ENCODE data around the gene NHLH1.

The NHLH1 gene

GRCh38 chr1:160338580-160338979, 28.3 kb upstream of the NHLH1 start:
- Histone ChIP-seq H2AFZ (ENCODE audit: low read depth, low read length, severe bottlenecking) (no peak overlapping the region), H3K4me2 (ENCODE audit: low read depth, low read length, poor library complexity, severe bottlenecking) (no peak overlapping the region), H3K27me3 (ENCODE audit: low read length) (no peaks in the 10 kb centered on the region), H3K36me3 (ENCODE audit: low read length) (peaks cover 42% of the 10 kb centered on the region; the same call in 1 of the 2 replicates), H3K27ac (ENCODE audit: low read depth, low read length) (no peak overlapping the region), H3K9me3 (ENCODE audit: insufficient read depth, low read length) (no peaks in the 10 kb centered on the region), H3F3A (ENCODE audit: insufficient read depth) (no peaks in the 10 kb centered on the region), H3K9ac (ENCODE audit: low read length) (no peak overlapping the region), H3K4me3 (ENCODE audit: insufficient read depth, low read length, poor library complexity, severe bottlenecking) (no peak overlapping the region), H4K20me1 (ENCODE audit: low read depth, low read length) (no peaks in the 10 kb centered on the region), H3K79me2 (ENCODE audit: insufficient read depth, low read length) (peaks cover 43% of the 10 kb centered on the region), H3K9me2 (replicated peaks; ENCODE audit: insufficient read depth, low read length) (no peaks in the 10 kb centered on the region)
- TF ChIP-seq, protein P1, sequence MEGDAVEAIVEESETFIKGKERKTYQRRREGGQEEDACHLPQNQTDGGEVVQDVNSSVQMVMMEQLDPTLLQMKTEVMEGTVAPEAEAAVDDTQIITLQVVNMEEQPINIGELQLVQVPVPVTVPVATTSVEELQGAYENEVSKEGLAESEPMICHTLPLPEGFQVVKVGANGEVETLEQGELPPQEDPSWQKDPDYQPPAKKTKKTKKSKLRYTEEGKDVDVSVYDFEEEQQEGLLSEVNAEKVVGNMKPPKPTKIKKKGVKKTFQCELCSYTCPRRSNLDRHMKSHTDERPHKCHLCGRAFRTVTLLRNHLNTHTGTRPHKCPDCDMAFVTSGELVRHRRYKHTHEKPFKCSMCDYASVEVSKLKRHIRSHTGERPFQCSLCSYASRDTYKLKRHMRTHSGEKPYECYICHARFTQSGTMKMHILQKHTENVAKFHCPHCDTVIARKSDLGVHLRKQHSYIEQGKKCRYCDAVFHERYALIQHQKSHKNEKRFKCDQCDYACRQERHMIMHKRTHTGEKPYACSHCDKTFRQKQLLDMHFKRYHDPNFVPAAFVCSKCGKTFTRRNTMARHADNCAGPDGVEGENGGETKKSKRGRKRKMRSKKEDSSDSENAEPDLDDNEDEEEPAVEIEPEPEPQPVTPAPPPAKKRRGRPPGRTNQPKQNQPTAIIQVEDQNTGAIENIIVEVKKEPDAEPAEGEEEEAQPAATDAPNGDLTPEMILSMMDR (IDR thresholded peaks at IDR 0.05; ENCODE audit: insufficient read depth, low read length, poor library complexity, severe bottlenecking) = no peak
- no peak for TF ChIP-seq EZH2phosphoT487 (conservative IDR thresholded peaks at IDR 0.05; ENCODE audit: low read length)

DNA sequence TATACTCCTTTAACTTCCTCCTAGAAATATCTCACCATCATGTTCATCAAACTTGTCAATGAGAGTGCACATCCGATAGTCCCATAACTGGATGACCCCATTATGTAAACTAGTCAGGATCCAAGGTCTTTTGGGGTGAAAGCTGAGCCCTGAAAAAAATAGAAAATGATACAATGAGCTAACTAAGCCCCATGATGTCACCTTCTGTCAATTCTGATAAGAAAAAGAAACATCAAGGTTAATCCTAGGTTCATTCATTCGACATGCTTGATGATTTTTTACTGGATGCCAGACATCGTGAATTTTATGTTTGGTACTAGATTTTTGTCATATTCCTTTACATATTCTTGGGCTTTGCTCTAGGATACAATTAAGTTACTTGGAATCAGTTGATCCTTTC, 26.7 kb upstream of the NHLH1 start:
- Histone ChIP-seq H2AFZ (ENCODE audit: low read depth, low read length, severe bottlenecking) (no peak overlapping the region), H4K20me1 (ENCODE audit: low read depth, low read length) (no peaks in the 10 kb centered on the region), H3K79me2 (ENCODE audit: insufficient read depth, low read length) (peaks cover 56% of the 10 kb centered on the region), H3K4me3 (ENCODE audit: insufficient read depth, low read length, poor library complexity, severe bottlenecking) (no peak overlapping the region), H3K4me2 (ENCODE audit: low read depth, low read length, poor library complexity, severe bottlenecking) (no peak overlapping the region), H3K27me3 (ENCODE audit: low read length) (no peaks in the 10 kb centered on the region), H3F3A (ENCODE audit: insufficient read depth) (no peaks in the 10 kb centered on the region), H3K9me3 (ENCODE audit: insufficient read depth, low read length) (no peaks in the 10 kb centered on the region), H3K36me3 (ENCODE audit: low read length) (peaks cover 32% of the 10 kb centered on the region; the same call in 1 of the 2 replicates), H3K9ac (ENCODE audit: low read length) (no peak overlapping the region), H3K27ac (ENCODE audit: low read depth, low read length) (no peak overlapping the region), H3K9me2 (replicated peaks; ENCODE audit: insufficient read depth, low read length) (no peaks in the 10 kb centered on the region)
- TF ChIP-seq, protein P1 (IDR thresholded peaks at IDR 0.05; ENCODE audit: insufficient read depth, low read length, poor library complexity, severe bottlenecking) = no peak
- TF ChIP-seq EZH2phosphoT487 (conservative IDR thresholded peaks at IDR 0.05; ENCODE audit: low read length) = no peak

GRCh38 chr1:160340866-160341265, 26.0 kb upstream of the NHLH1 start:
- peaks cover 56% of the 10 kb centered on the region for H3K79me2 ChIP-seq (ENCODE audit: insufficient read depth, low read length)
- H3K9ac ChIP-seq (ENCODE audit: low read length) = 0 out of 2 replicates have a peak overlapping the region, but pooled peaks have one; percentile 0
- H3F3A ChIP-seq (ENCODE audit: insufficient read depth) = no peaks in the 10 kb centered on the region
- H3K27ac ChIP-seq (ENCODE audit: low read depth, low read length) = no peak overlapping the region
- H2AFZ ChIP-seq (ENCODE audit: low read depth, low read length, severe bottlenecking) = no peak overlapping the region
- no peaks in the 10 kb centered on the region for H3K9me2 ChIP-seq (replicated peaks; ENCODE audit: insufficient read depth, low read length)
- H3K36me3 ChIP-seq (ENCODE audit: low read length) = peaks cover 32% of the 10 kb centered on the region; the same call in 1 of the 2 replicates
- H3K4me2 ChIP-seq (ENCODE audit: low read depth, low read length, poor library complexity, severe bottlenecking) = peak overlapping the region; percentile 66
- no peaks in the 10 kb centered on the region for H3K27me3 ChIP-seq (ENCODE audit: low read length)
- TF ChIP-seq, protein P1 (IDR thresholded peaks at IDR 0.05; ENCODE audit: insufficient read depth, low read length, poor library complexity, severe bottlenecking) = no peak
- TF ChIP-seq EZH2phosphoT487 (conservative IDR thresholded peaks at IDR 0.05; ENCODE audit: low read length) = no peak
- no peak overlapping the region for H3K4me3 ChIP-seq (ENCODE audit: insufficient read depth, low read length, poor library complexity, severe bottlenecking)
- H4K20me1 ChIP-seq (ENCODE audit: low read depth, low read length) = no peaks in the 10 kb centered on the region
- no peaks in the 10 kb centered on the region for H3K9me3 ChIP-seq (ENCODE audit: insufficient read depth, low read length)

All from SU-DHL-6 (cell line).